WTC11 (cell line): ENCODE results near the gene SERPINH1. TPM values are rescaled to one million over a fixed set of nuclear protein-coding genes. Genes with fewer than 3 reads are reported as not detected.
A peak's percentile ranks its signal among the peaks of the same experiment; 100 is the strongest.

Experiments
- ATAC-seq: fragments of 200-7000 bp; cut with Tn5 transposase; 2 replicates; pipeline ENCODE4 v1.10.0; 2021; ENCODE audit warnings: mild to moderate bottlenecking, moderate library complexity
- CTCF ChIA-PET: fragments of 300-600 bp; sonication (Branson Sonifier 250); formaldehyde crosslinking; loops from one replicate; lab custom pipeline; 2021; ENCODE audit warnings: antibody characterized with exemption; lab: Charles Lee
- POLR2A ChIA-PET: fragments of 350-600 bp; sonication (Branson Sonifier 250); formaldehyde crosslinking; loops from one replicate; lab custom pipeline; 2021; ENCODE audit warnings: antibody characterized with exemption; lab: Charles Lee
- DNase-seq: peaks from one replicate; pipeline ENCODE4 v3.0.0; 2021; ENCODE audit warnings: low spot score
- H3K27ac Mint-ChIP-seq: 2 replicates; pipeline ENCODE4 v1.8.0; 2021; ENCODE audit warnings: mixed read lengths
- H3K27me3 Mint-ChIP-seq: 2 replicates; pipeline ENCODE4 v1.8.0; 2021; ENCODE audit warnings: low read depth, mild to moderate bottlenecking, moderate library complexity, mixed read lengths
- H3K36me3 Mint-ChIP-seq: 2 replicates; pipeline ENCODE4 v1.8.0; 2021; ENCODE audit warnings: mixed read lengths
- H3K4me1 Mint-ChIP-seq: 2 replicates; pipeline ENCODE4 v1.8.0; 2022; ENCODE audit warnings: mixed read lengths
- H3K4me3 Mint-ChIP-seq: 2 replicates; pipeline ENCODE4 v1.8.0; 2021; ENCODE audit warnings: mild to moderate bottlenecking, moderate library complexity, mixed read lengths
- H3K9me3 Mint-ChIP-seq: 2 replicates; pipeline ENCODE4 v1.8.0; 2021; ENCODE audit warnings: mixed read lengths
- CREM ChIP-seq: sonication (generic); formaldehyde crosslinking; IDR thresholded peaks from 2 replicates; pipeline ENCODE4 v1.8.1; 2022; ENCODE audit warnings: mild to moderate bottlenecking, missing genetic modification reagents, moderate library complexity
- CTCF ChIP-seq: fragments of 200-600 bp; IDR thresholded peaks from 2 replicates; pipeline ENCODE4 v1.8.0; 2022; ENCODE audit warnings: antibody characterized with exemption
- ERG ChIP-seq: fragments of 250-450 bp; sonication (Bioruptor Pico); IDR thresholded peaks from 2 replicates; pipeline ENCODE4 v1.8.0; 2021; ENCODE audit warnings: mild to moderate bottlenecking
- ETV6 ChIP-seq: sonication (generic); formaldehyde crosslinking; IDR thresholded peaks from 2 replicates; pipeline ENCODE4 v1.8.1; 2022; ENCODE audit warnings: mild to moderate bottlenecking, missing genetic modification reagents
- FOXP1 ChIP-seq: sonication (generic); formaldehyde crosslinking; IDR thresholded peaks from 2 replicates; pipeline ENCODE4 v1.8.0; 2022; ENCODE audit warnings: missing genetic modification reagents, mild to moderate bottlenecking, moderate library complexity, borderline replicate concordance
- HMGXB4 ChIP-seq: sonication (generic); formaldehyde crosslinking; IDR thresholded peaks from 2 replicates; pipeline ENCODE4 v1.8.1; 2023; ENCODE audit warnings: mild to moderate bottlenecking, moderate library complexity, missing genetic modification reagents
- MAX ChIP-seq: sonication (generic); formaldehyde crosslinking; IDR thresholded peaks from 2 replicates; pipeline ENCODE4 v1.8.0; 2022; ENCODE audit warnings: mild to moderate bottlenecking, missing genetic modification reagents
- MYBL2 ChIP-seq: sonication (generic); formaldehyde crosslinking; IDR thresholded peaks from 2 replicates; pipeline ENCODE4 v1.8.1; 2023; ENCODE audit warnings: mild to moderate bottlenecking, moderate library complexity, missing genetic modification reagents
- SMAD4 ChIP-seq: sonication (generic); formaldehyde crosslinking; IDR thresholded peaks from 2 replicates; pipeline ENCODE4 v1.8.0; 2022; ENCODE audit warnings: mild to moderate bottlenecking, missing genetic modification reagents
- SOX15 ChIP-seq: fragments of 250-450 bp; sonication (Bioruptor Pico); IDR thresholded peaks from 2 replicates; pipeline ENCODE4 v1.9.0; 2021; ENCODE audit warnings: mild to moderate bottlenecking
- SP1 ChIP-seq: sonication (generic); formaldehyde crosslinking; conservative IDR thresholded peaks from 2 replicates; pipeline ENCODE4 v1.8.1; 2022; ENCODE audit warnings: missing genetic modification reagents
- TCF7 ChIP-seq: sonication (generic); formaldehyde crosslinking; IDR thresholded peaks from 2 replicates; pipeline ENCODE4 v1.8.0; 2022; ENCODE audit warnings: mild to moderate bottlenecking, low read depth, missing genetic modification reagents, moderate library complexity
- ZNF263 ChIP-seq: sonication (generic); formaldehyde crosslinking; IDR thresholded peaks from 2 replicates; pipeline ENCODE4 v1.8.1; 2022; ENCODE audit warnings: low read depth, mild to moderate bottlenecking, moderate library complexity, missing genetic modification reagents
- ZNF423 ChIP-seq: fragments of 250-450 bp; sonication (Bioruptor Pico); IDR thresholded peaks from 2 replicates; pipeline ENCODE4 v2.1.2; 2022; ENCODE audit warnings: mild to moderate bottlenecking, moderate library complexity
- ZNF425 ChIP-seq: fragments of 250-450 bp; sonication (Bioruptor Pico); conservative IDR thresholded peaks from 2 replicates; pipeline ENCODE4 v1.9.0; 2021; ENCODE audit warnings: mild to moderate bottlenecking
- total RNA-seq: library from RNA; stranded (reverse); gene quantifications from 3 replicates; pipeline ENCODE4 v1.2.3, GENCODE V29; 2021

Gene SERPINH1
- total RNA-seq, 1 experiment from 2014 or later, result 411 TPM

- TF ChIP-seq MYBL2 (CRISPR knock-in tag) (0 out of 2 replicates have a peak, but pooled peaks have one; percentile 40), SOX15 (CRISPR knock-in tag) (no peak), ZNF425 (CRISPR knock-in tag) (no peak), SMAD4 (CRISPR knock-in tag) (no peak), CREM (no peak), FOXP1 (CRISPR knock-in tag) (0 out of 2 replicates have a peak, but pooled peaks have one; percentile 10), SP1 (CRISPR knock-in tag) (peak; percentile 12; the same call in 1 of the 2 replicates), TCF7 (CRISPR knock-in tag) (no peak)
- CTCF ChIA-PET, result interaction anchor here (0.9 to 6.1 kb wide), 15 partner anchors 10 to 251 kb away, joined by 3 to 69 read pairs (median 10); no protein-coding TSS in a partner anchor
These were observed 1.5 kb downstream of the SERPINH1 start for GRCh38 chr11:75563501-75563977.

DNA sequence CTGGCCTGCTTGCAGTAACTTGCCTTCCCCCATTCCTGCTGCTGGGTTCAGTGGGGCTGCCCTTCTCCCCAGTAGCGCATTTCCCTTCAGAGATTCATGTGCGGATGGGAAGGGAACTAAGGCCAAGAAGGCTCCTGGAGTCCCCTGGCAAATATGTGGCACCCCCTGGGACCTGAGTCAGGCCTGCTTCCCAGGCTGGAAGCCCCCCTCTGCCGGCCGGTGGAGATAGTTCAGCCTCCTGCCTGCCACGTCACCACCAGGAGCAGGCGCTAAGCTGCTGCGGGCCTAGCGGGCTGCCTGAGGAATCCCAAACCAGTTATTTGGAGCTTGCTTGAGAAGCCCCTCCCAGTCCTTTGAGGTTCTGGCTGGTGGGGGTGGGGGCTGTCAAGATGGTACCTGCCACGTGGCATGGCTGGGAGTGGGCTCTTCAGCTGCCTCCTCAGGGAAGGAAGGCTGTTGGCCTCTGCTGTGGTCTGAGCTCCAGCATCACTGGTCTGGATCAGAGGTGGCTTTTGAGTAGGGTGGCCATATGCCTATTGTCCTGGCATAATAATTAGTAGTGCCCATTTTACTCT is 2.0 kb downstream of the SERPINH1 start:
- POLR2A ChIA-PET, result interaction anchor here (0.7 to 3.4 kb wide), 4 partner anchors 9 to 20 kb away, joined by 3 to 30 read pairs (median 22); no protein-coding TSS in a partner anchor
- peak; percentile 40 for ATAC-seq
- DNase-seq, result peak; percentile 84
- H3K4me1 Mint-ChIP-seq, result peaks cover 55% of the 10 kb centered on the region
- TF ChIP-seq ETV6, result 0 out of 2 replicates have a peak, but pooled peaks have one; percentile 35
- no peak for TF ChIP-seq ZNF423 (CRISPR knock-in tag)
- 0 out of 2 replicates have a peak, but pooled peaks have one; percentile 29 for TF ChIP-seq HMGXB4
- TF ChIP-seq MAX, result peak; percentile 66; the same call in 1 of the 2 replicates
- H3K4me3 Mint-ChIP-seq, result peak overlapping the region; percentile 96
- no peaks in the 10 kb centered on the region for H3K27me3 Mint-ChIP-seq
- H3K36me3 Mint-ChIP-seq, result peaks cover 32% of the 10 kb centered on the region
- no peaks in the 10 kb centered on the region for H3K9me3 Mint-ChIP-seq
- peak overlapping the region; percentile 99 for H3K27ac Mint-ChIP-seq
- CTCF ChIA-PET, result interaction anchor here (0.6 to 6.1 kb wide), 24 partner anchors 10 to 250 kb away, joined by 3 to 69 read pairs (median 4); no protein-coding TSS in a partner anchor

More at GRCh38 chr11:75563501-75563977, 1.5 kb downstream of the SERPINH1 start:
- DNase-seq (no peak), ATAC-seq (no peak)
- peak overlapping the region; percentile 96 for H3K4me3 Mint-ChIP-seq
- H3K27ac Mint-ChIP-seq, result peak overlapping the region; percentile 99
- H3K4me1 Mint-ChIP-seq, result peaks cover 61% of the 10 kb centered on the region
- no peaks in the 10 kb centered on the region for H3K9me3 Mint-ChIP-seq
- POLR2A ChIA-PET, result interaction anchor here (1.3 to 3.4 kb wide), 5 partner anchors 9 to 20 kb away, joined by 6 to 35 read pairs (median 26); no protein-coding TSS in a partner anchor
- peaks cover 27% of the 10 kb centered on the region for H3K36me3 Mint-ChIP-seq
- H3K27me3 Mint-ChIP-seq, result no peaks in the 10 kb centered on the region

GRCh38 chr11:75565221-75565814 is 3.3 kb downstream of the SERPINH1 start:
- CTCF ChIA-PET, result interaction anchor here (1.1 to 6.1 kb wide), 10 partner anchors 10 to 114 kb away, joined by 3 to 69 read pairs (median 16); no protein-coding TSS in a partner anchor
- peaks cover 43% of the 10 kb centered on the region for H3K4me1 Mint-ChIP-seq
- no peaks in the 10 kb centered on the region for H3K27me3 Mint-ChIP-seq
- TF ChIP-seq MYBL2 (CRISPR knock-in tag) (no peak), ZNF263 (CRISPR knock-in tag) (peak; percentile 76; the same call in 1 of the 2 replicates), ERG (CRISPR knock-in tag) (no peak), CTCF (no peak)
- TF ChIP-seq, all 79 proteins: peak for 1
- peak overlapping the region; percentile 96 for H3K4me3 Mint-ChIP-seq
- H3K9me3 Mint-ChIP-seq, result no peaks in the 10 kb centered on the region
- peak overlapping the region; percentile 91 for H3K27ac Mint-ChIP-seq
- DNase-seq (peak; percentile 48), ATAC-seq (no peak)
- H3K36me3 Mint-ChIP-seq, result peaks cover 41% of the 10 kb centered on the region
- POLR2A ChIA-PET, result interaction anchor here (3.2 to 3.4 kb wide), 3 partner anchors 9 to 19 kb away, joined by 18 to 30 read pairs (median 26); no protein-coding TSS in a partner anchor
